GM19025 (cell line): ENCODE results near the gene ATP6AP2.

Experiments used
- ATAC-seq: cut with Tn5 transposase; IDR thresholded peaks from one replicate; pipeline ENCODE4 v1.9.1; 2021; ENCODE audit warnings: mild to moderate bottlenecking, low read depth, moderate library complexity; ENCODE audit not compliant: unreplicated experiment

The ATP6AP2 gene

DNA sequence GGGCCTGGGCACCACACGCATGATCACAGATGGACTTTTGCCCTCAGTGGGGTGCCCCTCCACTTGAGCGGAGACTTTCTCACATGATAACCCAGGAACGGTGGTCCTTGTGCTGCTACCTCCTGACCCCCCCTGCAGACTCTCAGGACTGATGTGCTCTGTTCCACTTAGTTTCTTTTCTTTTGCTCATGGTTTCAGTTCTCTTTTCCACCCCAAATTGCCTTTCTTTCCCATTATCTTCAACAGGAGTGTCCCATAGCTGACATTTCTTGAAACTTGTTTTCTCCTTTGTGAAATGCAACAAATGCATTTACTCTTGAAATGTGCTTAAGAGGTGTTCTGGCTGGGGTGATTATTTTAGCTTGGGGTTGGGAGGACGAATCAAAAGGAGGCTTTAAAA is 51.4 kb downstream of the ATP6AP2 start:
- ATAC-seq: no peak

DNA sequence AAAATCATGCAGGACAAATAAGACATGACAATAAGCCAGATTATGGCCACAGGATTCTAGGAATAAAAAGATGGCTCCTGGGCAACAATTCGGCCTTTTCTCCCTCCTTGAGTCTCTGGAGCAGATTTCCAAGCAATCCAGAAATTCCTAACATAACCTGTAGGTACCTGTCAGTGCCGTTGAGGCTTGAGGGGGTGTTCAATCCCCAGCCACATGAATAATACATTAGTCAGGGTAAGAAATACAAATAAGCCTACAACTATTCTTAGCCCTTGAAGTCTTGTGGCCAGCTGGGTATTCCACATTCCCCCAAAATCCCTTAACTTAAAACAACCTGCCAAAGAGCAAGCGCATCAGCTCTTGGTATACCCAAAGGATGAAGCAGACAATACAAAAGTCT is 56.9 kb downstream of the ATP6AP2 start:
- no peak for ATAC-seq

DNA sequence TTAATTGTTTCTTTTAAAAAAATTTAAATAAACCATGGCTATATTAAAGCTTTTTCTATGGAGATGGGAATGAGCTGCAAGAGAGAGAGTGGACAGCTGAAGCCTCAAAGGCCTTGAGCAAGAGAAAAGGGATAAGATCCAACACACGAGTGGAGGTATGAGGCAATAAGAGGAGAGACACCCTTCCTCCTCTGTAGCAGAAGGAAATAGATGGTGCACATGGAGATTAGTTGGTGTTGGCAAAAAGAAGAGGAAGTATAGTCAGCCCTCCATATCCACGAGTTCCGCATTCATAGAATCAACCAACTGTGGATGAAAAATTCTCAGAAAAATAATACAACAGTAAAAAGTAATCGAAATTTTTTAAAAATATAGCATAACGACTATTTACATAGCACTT is 63.4 kb downstream of the ATP6AP2 start:
- no peak for ATAC-seq

DNA sequence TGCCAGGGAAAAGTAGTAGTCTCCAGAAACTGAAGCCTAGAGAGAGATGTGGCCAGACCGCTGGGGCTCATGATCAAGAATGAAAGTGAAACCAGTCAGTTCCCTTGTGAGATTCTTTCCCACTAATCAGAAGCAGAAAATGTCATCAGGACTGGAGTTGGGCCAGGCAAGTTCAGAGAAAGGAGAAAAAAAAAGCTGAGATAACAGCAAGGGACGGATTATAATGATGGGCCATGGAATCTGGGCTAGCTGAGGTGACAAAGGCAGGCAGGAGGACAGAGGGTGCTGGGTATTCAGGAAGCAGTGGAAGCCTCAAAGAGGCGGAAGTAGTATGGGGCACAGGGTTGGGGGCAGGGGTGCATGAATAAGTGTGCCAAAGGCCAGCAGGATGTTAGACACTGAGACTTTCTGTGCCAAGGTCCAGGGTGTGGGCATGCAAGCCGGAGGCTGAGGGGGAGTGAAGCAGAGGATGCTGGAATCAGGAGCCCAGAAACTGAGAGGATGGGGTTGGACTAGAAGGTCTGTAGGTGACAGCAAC is 64.1 kb downstream of the ATP6AP2 start:
- peak; percentile 35 for ATAC-seq

DNA sequence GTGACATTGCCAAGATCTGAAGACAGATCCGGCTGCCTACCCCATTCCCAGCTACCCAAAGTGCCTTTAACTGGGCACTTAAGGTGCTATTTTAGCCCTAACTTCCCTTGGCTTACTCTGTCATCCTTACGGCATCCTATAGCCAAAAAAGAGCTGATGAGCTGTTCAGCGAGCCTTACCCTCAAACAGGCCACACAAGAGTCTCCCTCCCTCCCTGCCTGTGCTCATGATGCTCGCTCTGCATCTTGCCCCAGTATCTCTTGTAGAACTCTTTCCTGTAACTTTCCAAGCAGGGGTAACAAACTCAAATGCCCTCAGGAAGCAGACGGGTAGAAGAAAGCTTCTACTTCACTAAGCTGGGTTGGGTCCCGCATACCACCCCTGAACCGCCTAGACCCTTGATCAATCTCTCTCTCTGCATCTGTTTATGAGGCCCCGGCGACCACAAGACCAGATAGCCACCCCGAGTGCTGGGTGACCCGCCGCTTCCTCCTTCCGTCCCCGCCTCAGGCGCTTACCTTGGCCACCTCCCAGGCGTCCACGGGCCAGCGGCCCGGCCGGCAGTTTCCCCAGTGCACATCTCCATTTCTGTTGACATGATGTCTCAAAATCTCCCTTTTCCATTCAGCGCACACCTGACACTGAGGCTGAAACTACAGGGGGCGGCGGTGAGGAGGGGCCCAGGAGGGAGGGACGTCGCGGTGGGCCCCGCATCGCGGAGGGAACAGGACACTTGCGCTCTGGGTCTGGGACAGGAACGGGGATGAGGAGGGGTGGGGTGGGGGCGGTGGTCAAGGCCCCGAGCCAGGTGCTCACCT is 65.9 kb downstream of the ATP6AP2 start:
- peak; percentile 22 for ATAC-seq

DNA sequence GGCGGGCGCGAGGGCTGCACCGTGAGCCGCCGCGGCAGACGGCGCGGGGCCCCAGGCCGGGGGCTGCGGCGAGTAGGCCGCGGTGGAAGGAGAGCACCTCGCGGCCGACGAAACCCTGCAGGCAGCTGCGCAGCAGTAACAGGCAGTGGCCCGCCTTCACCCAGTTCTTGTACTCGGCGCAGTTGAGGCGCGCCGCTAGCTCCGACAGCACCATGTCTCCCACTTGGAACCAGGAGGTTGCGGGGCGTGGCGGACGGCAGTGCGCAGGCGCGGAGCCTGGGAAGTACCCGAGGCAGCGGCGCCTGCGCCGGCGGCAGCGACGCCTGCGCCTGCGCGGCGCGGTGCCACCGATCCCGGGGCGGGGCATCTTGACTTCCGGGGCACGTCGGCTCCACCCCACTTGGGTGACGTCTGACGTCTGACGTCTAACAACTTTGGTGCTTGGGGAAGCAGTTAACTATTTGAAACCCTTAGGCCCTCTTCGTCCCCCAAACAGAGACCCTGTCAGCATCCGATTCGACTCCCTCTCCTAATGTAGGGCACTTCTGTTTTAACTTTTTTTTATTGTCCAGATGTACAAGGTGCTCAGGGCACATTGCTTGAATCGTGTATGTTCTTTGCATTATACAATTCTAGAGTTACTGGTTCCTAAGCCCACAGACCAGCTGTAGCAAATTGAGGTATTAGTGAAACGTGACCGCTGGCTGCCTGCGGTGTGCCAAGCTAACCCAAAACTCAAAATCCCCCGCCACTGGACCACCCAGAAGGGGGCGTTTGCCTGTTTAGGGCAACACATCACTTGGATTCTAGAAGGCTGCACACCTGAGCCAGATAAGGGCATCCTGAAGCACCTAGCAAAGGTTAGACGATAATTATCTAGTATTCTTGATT is 66.8 kb downstream of the ATP6AP2 start, which contains the start of gene CXorf38:
CXorf38 (minus strand) TSS at position 255 of the 891 bp plus-strand sequence; CDS start at position 214, 41 bp downstream.
- ATAC-seq: peak; percentile 72

DNA sequence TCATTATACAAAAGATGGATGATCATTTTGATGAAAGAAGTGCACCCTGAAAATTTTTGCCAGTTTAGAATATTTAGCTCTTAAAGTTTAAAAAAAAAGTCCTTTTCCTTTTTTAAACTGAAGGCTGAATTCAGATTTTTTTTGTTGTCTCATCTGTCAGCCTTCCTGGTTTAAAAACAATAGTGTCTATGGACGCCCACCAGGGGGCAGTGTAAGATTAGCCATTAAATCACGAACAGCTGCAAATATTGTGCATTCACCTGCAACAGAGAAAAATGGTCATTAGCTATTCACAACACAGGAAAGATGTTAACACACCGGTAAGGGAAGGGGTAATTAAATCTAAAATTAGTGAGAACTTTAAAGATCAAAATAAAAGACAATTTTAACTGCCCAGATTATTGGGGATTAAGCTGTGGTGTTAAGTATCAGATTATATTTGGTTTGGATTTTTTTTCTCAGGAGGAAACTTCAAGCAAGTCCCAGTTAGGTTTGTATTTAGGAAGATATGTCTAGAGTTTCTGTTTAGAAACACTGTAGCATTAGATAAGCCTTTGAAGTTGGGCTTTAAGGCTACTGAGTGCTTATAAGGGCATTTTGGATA is 71.0 kb downstream of the ATP6AP2 start:
- ATAC-seq: no peak

DNA sequence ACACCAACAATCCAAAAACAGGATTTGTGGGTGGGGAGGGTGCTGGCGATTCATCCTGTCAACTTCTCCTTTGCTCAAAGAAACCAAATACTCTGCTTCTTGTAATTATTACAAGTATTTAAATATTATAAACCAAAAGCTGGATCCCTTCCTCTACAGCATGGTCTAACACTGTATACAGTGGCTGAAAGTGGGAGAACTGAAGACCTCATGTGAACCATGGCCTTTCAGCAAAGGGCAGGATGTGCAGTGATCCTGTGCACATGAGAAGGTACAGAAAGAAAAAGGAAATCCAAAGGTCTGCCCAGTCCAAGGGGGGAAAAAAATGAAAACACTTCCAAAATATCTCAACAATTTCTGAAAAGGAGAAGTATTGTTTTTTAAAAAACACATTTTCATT is 71.9 kb downstream of the ATP6AP2 start:
- no peak for ATAC-seq

DNA sequence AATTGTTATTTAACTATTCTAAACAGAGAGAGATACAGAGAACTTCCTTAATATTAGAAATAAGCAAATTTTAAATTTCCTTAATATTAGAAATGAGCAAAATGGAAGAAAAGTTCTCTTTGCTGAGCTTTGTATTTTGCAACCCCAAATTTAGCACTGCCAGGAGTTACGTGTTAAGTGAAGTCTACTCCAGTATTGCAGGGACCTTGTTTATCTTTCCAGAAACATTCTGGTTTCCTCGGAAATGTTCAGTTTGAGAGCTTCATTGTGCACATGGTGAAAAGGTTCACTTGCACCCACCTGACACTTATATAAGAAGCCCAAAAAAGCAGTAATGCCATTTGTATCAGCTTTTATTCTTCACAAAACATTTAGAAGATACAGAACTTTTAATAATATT is 72.8 kb downstream of the ATP6AP2 start:
- no peak for ATAC-seq
